Measurements from ENCODE around the gene P4HA3. TPM values are rescaled to one million over a fixed set of nuclear protein-coding genes. Genes with fewer than 3 reads are reported as not detected.

Gene P4HA3
- total RNA-seq, 1 experiment from 2014 or later: 3.7 TPM

DNA sequence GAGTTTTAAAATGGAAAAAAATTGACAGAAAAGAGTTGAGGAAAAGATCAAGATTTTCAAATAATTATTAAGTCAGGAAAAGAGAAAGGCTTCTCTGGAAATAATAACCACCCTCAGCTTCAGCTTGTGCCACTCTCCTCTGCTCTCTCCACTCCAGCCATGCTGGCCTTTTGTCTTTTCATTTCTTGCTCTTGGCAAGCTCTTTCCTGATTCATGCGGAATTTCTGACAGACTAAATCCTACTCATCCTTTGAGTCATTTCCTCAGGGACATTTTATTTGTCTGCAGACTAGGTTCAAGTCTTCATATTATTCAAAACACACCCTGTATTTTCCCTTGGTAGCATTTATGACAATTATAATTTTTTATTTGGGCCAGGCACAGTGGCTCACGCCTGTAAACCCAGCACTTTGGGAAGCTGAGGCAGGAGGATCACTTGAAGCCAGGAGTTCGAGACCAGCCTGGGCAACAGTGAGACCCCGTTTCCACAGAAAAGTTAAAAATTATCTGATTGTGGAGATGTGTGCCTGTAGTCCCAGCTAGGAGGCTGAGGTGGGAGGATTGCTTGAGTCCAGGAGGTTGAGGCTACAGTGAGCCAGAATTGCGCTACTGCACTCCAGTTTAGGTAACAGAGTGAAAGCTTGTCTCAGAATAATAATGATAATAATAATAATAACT lies 7.8 kb upstream of the P4HA3 start:
- no TSS peak for BruUV-seq (replicated peaks)
- H3K36me3 ChIP-seq (ENCODE audit: low read depth, low read length): peaks cover 7% of the 10 kb centered on the region; the same call in 1 of the 2 replicates
- no peaks in the 10 kb centered on the region for H3K9me2 ChIP-seq (replicated peaks; ENCODE audit: low read length)
- peak; percentile 98 for DNase-seq
- POLR2A ChIA-PET (ENCODE audit: unreplicated experiment): interaction anchor here (0.6 kb wide), 1 partner anchor 943 kb away, joined by 4 read pairs; the partner anchor contains the start of gene RELT
- peak overlapping the region; percentile 64 for H3K9ac ChIP-seq (ENCODE audit: low read length)
- no peaks in the 10 kb centered on the region for H3K79me2 ChIP-seq (ENCODE audit: low read length)
- intact Hi-C loops (cut with micrococcal nuclease): loop anchor here (2.0 to 5.0 kb wide), 3 partner anchors 42 to 124 kb away; no protein-coding TSS in a partner anchor
- CTCF ChIA-PET: interaction anchor here (0.6 to 0.7 kb wide), 4 partner anchors 61 to 125 kb away, joined by 3 to 5 read pairs (median 3); no protein-coding TSS in a partner anchor
- H3K27me3 ChIP-seq (ENCODE audit: low read length): no peaks in the 10 kb centered on the region
- no peaks in the 10 kb centered on the region for H4K20me1 ChIP-seq (ENCODE audit: low read length)
- H3K27ac ChIP-seq (ENCODE audit: low read length): peak overlapping the region; percentile 86
- H3K4me2 ChIP-seq (ENCODE audit: low read length): peak overlapping the region; percentile 44
- peaks cover 14% of the 10 kb centered on the region for H3K9me3 ChIP-seq (ENCODE audit: low read length)
- TF ChIP-seq, protein P1, sequence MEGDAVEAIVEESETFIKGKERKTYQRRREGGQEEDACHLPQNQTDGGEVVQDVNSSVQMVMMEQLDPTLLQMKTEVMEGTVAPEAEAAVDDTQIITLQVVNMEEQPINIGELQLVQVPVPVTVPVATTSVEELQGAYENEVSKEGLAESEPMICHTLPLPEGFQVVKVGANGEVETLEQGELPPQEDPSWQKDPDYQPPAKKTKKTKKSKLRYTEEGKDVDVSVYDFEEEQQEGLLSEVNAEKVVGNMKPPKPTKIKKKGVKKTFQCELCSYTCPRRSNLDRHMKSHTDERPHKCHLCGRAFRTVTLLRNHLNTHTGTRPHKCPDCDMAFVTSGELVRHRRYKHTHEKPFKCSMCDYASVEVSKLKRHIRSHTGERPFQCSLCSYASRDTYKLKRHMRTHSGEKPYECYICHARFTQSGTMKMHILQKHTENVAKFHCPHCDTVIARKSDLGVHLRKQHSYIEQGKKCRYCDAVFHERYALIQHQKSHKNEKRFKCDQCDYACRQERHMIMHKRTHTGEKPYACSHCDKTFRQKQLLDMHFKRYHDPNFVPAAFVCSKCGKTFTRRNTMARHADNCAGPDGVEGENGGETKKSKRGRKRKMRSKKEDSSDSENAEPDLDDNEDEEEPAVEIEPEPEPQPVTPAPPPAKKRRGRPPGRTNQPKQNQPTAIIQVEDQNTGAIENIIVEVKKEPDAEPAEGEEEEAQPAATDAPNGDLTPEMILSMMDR (conservative IDR thresholded peaks at IDR 0.05; ENCODE audit: low read depth, low read length): no peak
- TF ChIP-seq EZH2 (IDR thresholded peaks at IDR 0.05; ENCODE audit: low read length, unreplicated experiment) (no peak), EZH2phosphoT487 (IDR thresholded peaks at IDR 0.05; ENCODE audit: borderline replicate concordance, low read length) (no peak)
- peak; percentile 87 for ATAC-seq
- no peak overlapping the region for H3K4me3 ChIP-seq (ENCODE audit: low read length)
- peaks cover 33% of the 10 kb centered on the region for H3K4me1 ChIP-seq (ENCODE audit: insufficient read depth, low read length)
- 0 out of 2 replicates have a peak overlapping the region, but pooled peaks have one; percentile 14 for H2AFZ ChIP-seq (ENCODE audit: low read length)
- H3F3A ChIP-seq (ENCODE audit: low read length, unreplicated experiment): no peaks in the 10 kb centered on the region

DNA sequence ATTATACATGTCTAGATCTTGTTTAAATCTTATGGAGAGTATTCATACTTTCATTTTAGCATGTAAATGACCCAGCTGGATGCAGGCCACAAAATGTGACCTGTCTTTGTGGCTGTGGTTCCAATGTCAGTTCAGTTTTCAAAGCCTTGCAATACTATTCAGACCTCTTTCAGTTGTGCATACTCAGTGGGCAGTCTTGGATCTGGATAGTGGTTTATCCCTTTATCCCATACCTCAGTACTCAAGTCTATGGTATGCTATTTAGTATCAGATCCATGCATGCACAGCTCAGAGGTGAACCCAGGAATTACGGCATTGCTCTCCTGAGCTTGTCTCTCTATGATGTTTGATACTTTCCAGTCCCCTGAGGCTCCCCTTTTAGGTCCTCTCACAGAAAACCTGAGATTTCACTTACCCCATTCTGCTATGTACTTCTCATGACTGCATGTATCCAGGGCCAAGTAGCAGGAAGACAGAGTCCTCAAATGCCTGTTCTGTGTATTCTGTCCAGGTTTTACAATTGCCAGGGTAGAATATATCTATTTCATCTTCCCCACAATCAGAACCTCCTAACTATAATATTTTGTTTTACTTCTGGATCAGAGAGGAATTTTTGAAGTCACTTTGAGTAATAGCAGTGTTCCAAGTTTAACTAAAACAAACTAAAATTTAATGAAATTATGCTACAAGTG lies 6.9 kb upstream of the P4HA3 start:
- TF ChIP-seq EZH2phosphoT487 (IDR thresholded peaks at IDR 0.05; ENCODE audit: borderline replicate concordance, low read length): no peak
- TF ChIP-seq, protein P1 (conservative IDR thresholded peaks at IDR 0.05; ENCODE audit: low read depth, low read length): no peak
- no peak for TF ChIP-seq EZH2 (IDR thresholded peaks at IDR 0.05; ENCODE audit: low read length, unreplicated experiment)
- BruUV-seq (replicated peaks): no TSS peak
- Histone ChIP-seq H3K9ac (ENCODE audit: low read length) (peak overlapping the region; percentile 64), H3K9me2 (replicated peaks; ENCODE audit: low read length) (no peaks in the 10 kb centered on the region), H3K9me3 (ENCODE audit: low read length) (peaks cover 14% of the 10 kb centered on the region), H4K20me1 (ENCODE audit: low read length) (no peaks in the 10 kb centered on the region), H3K4me3 (ENCODE audit: low read length) (no peak overlapping the region), H2AFZ (ENCODE audit: low read length) (0 out of 2 replicates have a peak overlapping the region, but pooled peaks have one; percentile 14), H3K27ac (ENCODE audit: low read length) (peak overlapping the region; percentile 86), H3K4me2 (ENCODE audit: low read length) (peak overlapping the region; percentile 44), H3K79me2 (ENCODE audit: low read length) (no peaks in the 10 kb centered on the region), H3K27me3 (ENCODE audit: low read length) (no peaks in the 10 kb centered on the region), H3F3A (ENCODE audit: low read length, unreplicated experiment) (no peaks in the 10 kb centered on the region), H3K36me3 (ENCODE audit: low read depth, low read length) (peaks cover 7% of the 10 kb centered on the region; the same call in 1 of the 2 replicates), H3K4me1 (ENCODE audit: insufficient read depth, low read length) (peaks cover 33% of the 10 kb centered on the region)
- ChIA-PET CTCF (interaction anchor here (0.6 to 0.7 kb wide), 4 partner anchors 60 to 126 kb away, joined by 3 to 5 read pairs (median 3); no protein-coding TSS in a partner anchor), POLR2A (ENCODE audit: unreplicated experiment) (interaction anchor here (0.6 kb wide), 1 partner anchor 942 kb away, joined by 4 read pairs; the partner anchor contains the start of gene RELT)
- no peak for ATAC-seq
- intact Hi-C loops (cut with micrococcal nuclease): loop anchor here (2.0 to 5.0 kb wide), 3 partner anchors 41 to 124 kb away; no protein-coding TSS in a partner anchor
- peak; percentile 37 for DNase-seq

Data from PC-3 (cell line).